A673 (cell line): ENCODE results near the gene TYSND1.

Source experiments
- EZH2 ChIP-seq: fragments of 200-600 bp; sonication (generic); IDR thresholded peaks from 2 replicates; pipeline ENCODE4 v1.6.1; 2017; ENCODE audit warnings: borderline replicate concordance, low read depth, mild to moderate bottlenecking, mixed read lengths, antibody characterized with exemption, low read length; ENCODE audit not compliant: poor library complexity, severe bottlenecking
- TF ChIP-seq, protein P1 (sequence below): fragments of 300-800, 200-600 bp; sonication (generic); conservative IDR thresholded peaks from 2 replicates; pipeline ENCODE4 v1.5.1; 2017; ENCODE audit warnings: low read depth, mild to moderate bottlenecking, antibody characterized with exemption, low read length, moderate library complexity, mixed read lengths

DNA sequence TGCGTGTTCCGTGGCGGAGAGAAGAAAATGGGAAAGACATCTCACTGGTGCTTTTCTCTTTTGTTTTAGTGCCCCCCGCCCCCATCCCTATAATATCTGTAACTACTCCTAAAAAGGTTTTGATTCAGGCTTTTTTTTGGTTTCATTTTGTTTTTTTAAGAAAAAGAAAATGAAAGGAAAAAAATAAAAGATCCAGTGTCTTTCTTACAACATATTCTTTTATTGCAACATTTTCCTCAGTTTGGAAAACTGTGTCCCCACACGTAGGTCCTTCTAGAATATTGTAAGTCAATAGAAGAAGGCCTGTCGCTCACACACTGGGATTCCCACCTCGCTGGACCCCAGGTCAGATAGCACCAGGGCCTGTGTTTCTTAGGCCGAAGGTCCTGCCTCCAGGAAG is 34.4 kb downstream of the TYSND1 start:
- no peak for TF ChIP-seq EZH2
- TF ChIP-seq, protein P1, sequence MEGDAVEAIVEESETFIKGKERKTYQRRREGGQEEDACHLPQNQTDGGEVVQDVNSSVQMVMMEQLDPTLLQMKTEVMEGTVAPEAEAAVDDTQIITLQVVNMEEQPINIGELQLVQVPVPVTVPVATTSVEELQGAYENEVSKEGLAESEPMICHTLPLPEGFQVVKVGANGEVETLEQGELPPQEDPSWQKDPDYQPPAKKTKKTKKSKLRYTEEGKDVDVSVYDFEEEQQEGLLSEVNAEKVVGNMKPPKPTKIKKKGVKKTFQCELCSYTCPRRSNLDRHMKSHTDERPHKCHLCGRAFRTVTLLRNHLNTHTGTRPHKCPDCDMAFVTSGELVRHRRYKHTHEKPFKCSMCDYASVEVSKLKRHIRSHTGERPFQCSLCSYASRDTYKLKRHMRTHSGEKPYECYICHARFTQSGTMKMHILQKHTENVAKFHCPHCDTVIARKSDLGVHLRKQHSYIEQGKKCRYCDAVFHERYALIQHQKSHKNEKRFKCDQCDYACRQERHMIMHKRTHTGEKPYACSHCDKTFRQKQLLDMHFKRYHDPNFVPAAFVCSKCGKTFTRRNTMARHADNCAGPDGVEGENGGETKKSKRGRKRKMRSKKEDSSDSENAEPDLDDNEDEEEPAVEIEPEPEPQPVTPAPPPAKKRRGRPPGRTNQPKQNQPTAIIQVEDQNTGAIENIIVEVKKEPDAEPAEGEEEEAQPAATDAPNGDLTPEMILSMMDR, result no peak
